ENCODE measurements around the gene FHIP2A. TPM values are rescaled to one million over a fixed set of nuclear protein-coding genes. Genes with fewer than 3 reads are reported as not detected.

The FHIP2A gene
- total RNA-seq, 1 experiment from 2014 or later, result 20.7 TPM

GRCh38 chr10:114856544-114857287, 35.1 kb downstream of the FHIP2A start:
- ChIA-PET CTCF (interaction anchor here (0.7 kb wide), 1 partner anchor 14 kb away, joined by 3 read pairs; no protein-coding TSS in a partner anchor), POLR2A (no interaction called here), RAD21 (ENCODE audit: low non-redundant PET in 1 of 2, low total read pairs in 2 of 2, uncharacterized antibody in 2 of 2, unreplicated experiment in 2 of 2) (no interaction called here)
- H3K4me3 ChIP-seq (replicated peaks in 1 of 2; ENCODE audit: low read depth in 1 of 2, low read length in 2 of 2), result no peak overlapping the region
- no peak overlapping the region for H3K9ac ChIP-seq (ENCODE audit: low read length)
- H3K27me3 ChIP-seq (ENCODE audit: insufficient read depth, low read length), result no peaks in the 10 kb centered on the region
- no peaks in the 10 kb centered on the region for H3K4me1 ChIP-seq (ENCODE audit: control insufficient read depth in 1 of 2, insufficient read depth in 2 of 2, low read length in 2 of 2)
- H3K79me2 ChIP-seq (ENCODE audit: insufficient read depth, low read length), result no peaks in the 10 kb centered on the region
- no peak; the same call in 1 of the 2 replicates for ATAC-seq
- no peaks in the 10 kb centered on the region for H3K9me2 ChIP-seq (ENCODE audit: insufficient read depth)
- H4K20me1 ChIP-seq (ENCODE audit: insufficient read depth), result no peaks in the 10 kb centered on the region
- intact Hi-C loops (cut with micrococcal nuclease), result no loop called here
- H3K9me3 ChIP-seq (ENCODE audit: control insufficient read depth in 1 of 2, insufficient read depth in 1 of 2, low read depth in 1 of 2, low read length in 2 of 2), result no peaks in the 10 kb centered on the region
- peaks cover 7 to 26% of the 10 kb centered on the region in 2 experiments for H3K36me3 ChIP-seq (ENCODE audit: control insufficient read depth in 1 of 2, insufficient read depth in 2 of 2, low read length in 2 of 2)
- H2AFZ ChIP-seq (ENCODE audit: low read depth, low read length, poor library complexity, severe bottlenecking), result no peak overlapping the region
- H3K4me2 ChIP-seq (ENCODE audit: low read length), result no peak overlapping the region
- no peak overlapping the region for H3K27ac ChIP-seq (ENCODE audit: low read depth, low read length)
- no peak for DNase-seq (ENCODE audit: low read depth, low spot score)
- no TSS peak for BruUV-seq (replicated peaks)
- TF ChIP-seq JUND (IDR thresholded peaks at IDR 0.05) (no peak), RAD21 (IDR thresholded peaks at IDR 0.05; ENCODE audit: low read depth) (no peak), TCF7L2 (IDR thresholded peaks at IDR 0.05; ENCODE audit: borderline replicate concordance, extremely low read depth, insufficient read depth, insufficient read length) (no peak), FOSL1 (IDR thresholded peaks at IDR 0.05; ENCODE audit: low read depth) (no peak), CBX3 (IDR thresholded peaks at IDR 0.05; ENCODE audit: low read depth) (no peak), EZH2 (IDR thresholded peaks at IDR 0.05) (no peak), EGR1 (IDR thresholded peaks at IDR 0.05; ENCODE audit: low read depth) (no peak), ZNF274 (IDR thresholded peaks at IDR 0.05; ENCODE audit: low read depth, low read length) (no peak), SRF (IDR thresholded peaks at IDR 0.05; ENCODE audit: low read depth) (no peak), ZFX (IDR thresholded peaks at IDR 0.05) (no peak), POLR2A (IDR thresholded peaks at IDR 0.05; ENCODE audit: borderline replicate concordance, extremely low read depth, insufficient read depth, insufficient read length) (no peak), EZH2phosphoT487 (IDR thresholded peaks at IDR 0.05; ENCODE audit: borderline replicate concordance) (no peak), YY1 (IDR thresholded peaks at IDR 0.05; ENCODE audit: extremely low read depth, insufficient replicate concordance, low read depth, low read length) (no peak), ATF3 (IDR thresholded peaks at IDR 0.05) (no peak), REST (IDR thresholded peaks at IDR 0.05; ENCODE audit: low read depth) (no peak), CTCF (IDR thresholded peaks at IDR 0.05 in 2 of 3, conservative IDR thresholded peaks at IDR 0.05 in 1 of 3; ENCODE audit: borderline replicate concordance in 1 of 3, insufficient read depth in 1 of 3, low read depth in 2 of 3, low read length in 2 of 3) (no peak), ZBTB33 (IDR thresholded peaks at IDR 0.05; ENCODE audit: extremely low read depth, insufficient replicate concordance, low read length) (no peak)
